ENCODE measurements around the gene PLD4.
"Not testable (repeated sequence)": the region's sequence is repeated elsewhere in the genome, so short reads cannot be mapped to it uniquely, and the experiment has no call there.

PLD4 gene

GRCh38 chr14:104944436-104945205 lies 19.9 kb downstream of the PLD4 start:
- H3K9me3 ChIP-seq (ENCODE audit: low read length); H3K9ac ChIP-seq (ENCODE audit: low read length); H2AFZ ChIP-seq (ENCODE audit: low read length); H3K79me2 ChIP-seq (ENCODE audit: insufficient read depth, low read length); H3K4me3 ChIP-seq (ENCODE audit: low read depth, low read length, poor library complexity, severe bottlenecking); H3K27ac ChIP-seq (ENCODE audit: low read depth, low read length, poor library complexity, severe bottlenecking); H3K4me2 ChIP-seq (ENCODE audit: low read length); H3F3A ChIP-seq (ENCODE audit: insufficient read depth, low read length); H3K27me3 ChIP-seq (ENCODE audit: insufficient read depth, low read length); H4K20me1 ChIP-seq (ENCODE audit: insufficient read depth, low read length); H3K36me3 ChIP-seq (ENCODE audit: insufficient read depth, low read length); H3K9me2 ChIP-seq (ENCODE audit: low read depth, low read length); H3K4me1 ChIP-seq (ENCODE audit: insufficient read depth, low read length, severe bottlenecking): not testable (repeated sequence)

DNA sequence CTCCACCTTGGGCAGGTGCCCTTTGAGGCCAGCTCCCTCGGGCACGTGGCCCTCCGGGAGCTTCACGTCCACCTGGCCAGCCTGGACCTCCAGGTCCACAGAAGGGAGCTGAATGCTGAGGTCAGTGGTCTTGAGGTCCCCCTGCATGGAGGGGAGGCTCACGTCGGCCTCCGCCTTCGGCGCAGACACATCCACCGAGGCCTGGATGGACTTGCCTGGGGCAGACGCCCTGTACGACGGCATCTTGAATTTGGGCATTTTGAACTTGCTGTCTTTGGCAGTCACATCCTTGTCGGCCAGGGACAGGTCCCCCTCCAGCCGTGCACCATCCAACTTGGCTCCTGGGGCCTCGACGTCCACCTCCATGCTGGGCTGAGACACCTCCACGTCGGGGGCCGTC lies 20.6 kb downstream of the PLD4 start:
- H3K4me3 ChIP-seq (ENCODE audit: low read depth, low read length, poor library complexity, severe bottlenecking); H3K4me1 ChIP-seq (ENCODE audit: insufficient read depth, low read length, severe bottlenecking); H3K4me2 ChIP-seq (ENCODE audit: low read length); H3K79me2 ChIP-seq (ENCODE audit: insufficient read depth, low read length); H3K9me3 ChIP-seq (ENCODE audit: low read length); H2AFZ ChIP-seq (ENCODE audit: low read length); H3K9me2 ChIP-seq (ENCODE audit: low read depth, low read length); H3F3A ChIP-seq (ENCODE audit: insufficient read depth, low read length); H4K20me1 ChIP-seq (ENCODE audit: insufficient read depth, low read length); H3K9ac ChIP-seq (ENCODE audit: low read length); H3K36me3 ChIP-seq (ENCODE audit: insufficient read depth, low read length); H3K27ac ChIP-seq (ENCODE audit: low read depth, low read length, poor library complexity, severe bottlenecking); H3K27me3 ChIP-seq (ENCODE audit: insufficient read depth, low read length): not testable (repeated sequence)

- not testable (repeated sequence) for H3K36me3 ChIP-seq (ENCODE audit: insufficient read depth, low read length); H3F3A ChIP-seq (ENCODE audit: insufficient read depth, low read length); H3K4me1 ChIP-seq (ENCODE audit: insufficient read depth, low read length, severe bottlenecking); H3K27ac ChIP-seq (ENCODE audit: low read depth, low read length, poor library complexity, severe bottlenecking); H3K4me3 ChIP-seq (ENCODE audit: low read depth, low read length, poor library complexity, severe bottlenecking); H3K79me2 ChIP-seq (ENCODE audit: insufficient read depth, low read length); H3K27me3 ChIP-seq (ENCODE audit: insufficient read depth, low read length); H3K4me2 ChIP-seq (ENCODE audit: low read length); H3K9me3 ChIP-seq (ENCODE audit: low read length); H4K20me1 ChIP-seq (ENCODE audit: insufficient read depth, low read length); H2AFZ ChIP-seq (ENCODE audit: low read length); H3K9ac ChIP-seq (ENCODE audit: low read length); H3K9me2 ChIP-seq (ENCODE audit: low read depth, low read length)
These were observed 21.6 kb downstream of the PLD4 start for GRCh38 chr14:104945986-104946965.

DNA sequence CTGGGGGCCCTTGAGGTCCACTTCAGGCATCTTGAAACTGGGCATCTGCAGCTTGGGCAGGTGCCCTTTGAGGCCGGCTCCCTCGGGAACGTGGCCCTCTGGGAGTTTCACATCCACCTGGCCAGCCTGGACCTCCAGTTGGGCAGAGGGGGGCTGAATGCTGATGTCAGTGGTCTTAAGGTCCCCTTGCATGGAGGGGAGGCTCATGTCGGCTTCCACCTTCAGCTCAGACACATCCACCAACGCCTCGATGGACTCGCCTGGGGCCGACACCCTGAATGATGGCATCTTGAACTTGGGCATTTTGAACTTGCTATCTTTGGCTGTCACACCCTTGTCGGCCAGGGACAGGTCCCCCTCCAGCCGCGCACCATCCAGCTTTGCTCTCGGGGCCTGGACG lies 22.5 kb downstream of the PLD4 start:
- H4K20me1 ChIP-seq (ENCODE audit: insufficient read depth, low read length); H3K9me2 ChIP-seq (ENCODE audit: low read depth, low read length); H3K27ac ChIP-seq (ENCODE audit: low read depth, low read length, poor library complexity, severe bottlenecking); H3K9ac ChIP-seq (ENCODE audit: low read length); H3F3A ChIP-seq (ENCODE audit: insufficient read depth, low read length); H3K36me3 ChIP-seq (ENCODE audit: insufficient read depth, low read length); H3K27me3 ChIP-seq (ENCODE audit: insufficient read depth, low read length); H3K4me3 ChIP-seq (ENCODE audit: low read depth, low read length, poor library complexity, severe bottlenecking); H3K4me2 ChIP-seq (ENCODE audit: low read length); H3K9me3 ChIP-seq (ENCODE audit: low read length); H3K79me2 ChIP-seq (ENCODE audit: insufficient read depth, low read length); H2AFZ ChIP-seq (ENCODE audit: low read length); H3K4me1 ChIP-seq (ENCODE audit: insufficient read depth, low read length, severe bottlenecking): not testable (repeated sequence)

- H3F3A ChIP-seq (ENCODE audit: insufficient read depth, low read length); H3K4me3 ChIP-seq (ENCODE audit: low read depth, low read length, poor library complexity, severe bottlenecking); H3K4me1 ChIP-seq (ENCODE audit: insufficient read depth, low read length, severe bottlenecking); H4K20me1 ChIP-seq (ENCODE audit: insufficient read depth, low read length); H3K27ac ChIP-seq (ENCODE audit: low read depth, low read length, poor library complexity, severe bottlenecking); H3K9ac ChIP-seq (ENCODE audit: low read length); H3K9me2 ChIP-seq (ENCODE audit: low read depth, low read length); H3K27me3 ChIP-seq (ENCODE audit: insufficient read depth, low read length); H3K36me3 ChIP-seq (ENCODE audit: insufficient read depth, low read length); H3K9me3 ChIP-seq (ENCODE audit: low read length); H3K79me2 ChIP-seq (ENCODE audit: insufficient read depth, low read length); H3K4me2 ChIP-seq (ENCODE audit: low read length); H2AFZ ChIP-seq (ENCODE audit: low read length): not testable (repeated sequence)
These were observed 23.4 kb downstream of the PLD4 start for GRCh38 chr14:104947881-104948735.

All from OCI-LY1 (cell line).